Measurements from ENCODE around the gene REC114. TPM values are rescaled to one million over a fixed set of nuclear protein-coding genes. Genes with fewer than 3 reads are reported as not detected.
A peak's percentile ranks its signal among the peaks of the same experiment; 100 is the strongest.

REC114 gene
- total and polyA plus RNA-seq, 10 of the 15 experiments (the other 5 are each of a cell fraction or from before 2014, with no cell fraction given) = not detected

DNA sequence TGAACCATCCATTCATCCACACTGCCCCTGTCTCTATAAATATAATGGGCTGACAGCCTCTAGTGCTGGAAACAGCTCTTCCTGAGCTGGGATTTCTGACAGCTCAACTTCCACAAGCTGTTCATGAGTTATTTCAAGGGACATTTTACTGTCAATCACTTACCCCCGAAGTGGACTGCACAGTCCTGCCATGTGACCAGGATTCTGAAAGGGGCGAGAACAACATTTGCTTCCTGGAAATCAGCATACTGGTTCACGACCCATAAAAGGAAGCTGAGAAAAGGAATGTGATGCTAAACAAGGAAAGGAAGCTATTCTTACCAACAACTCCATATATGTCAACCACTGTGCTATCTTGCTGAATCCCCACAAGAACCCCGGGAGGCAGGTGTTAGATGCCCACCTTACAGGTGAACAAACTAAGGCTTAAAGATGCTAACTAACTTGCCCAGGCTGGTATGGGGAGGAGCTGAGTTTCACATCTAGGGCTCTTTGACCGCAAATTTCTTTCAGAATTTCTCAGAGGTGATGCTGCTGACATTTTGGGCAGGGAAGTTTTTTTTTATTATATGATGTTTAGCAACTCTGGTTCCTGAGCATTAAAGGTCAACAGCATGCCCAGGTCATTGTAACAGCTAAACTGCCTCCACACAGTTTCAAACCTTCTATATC lies 16.5 kb upstream of the REC114 start:
- FAIRE-seq (no peak), DNase-seq (ENCODE audit: low read depth, low spot score) (no peak), ATAC-seq (peak; percentile 57; the same call in 2 of the 3 replicates)
- Histone ChIP-seq H3K27me3 (replicated peaks in 1 of 2; ENCODE audit: control insufficient read depth in 2 of 2, insufficient read depth in 2 of 2, low read length in 1 of 2) (no peaks in the 10 kb centered on the region; a peak in 2 of 4 replicates), H3K9ac (ENCODE audit: control insufficient read depth, insufficient read depth, low read length) (no peak overlapping the region), H3K79me2 (ENCODE audit: control insufficient read depth, insufficient read depth, low read length) (no peaks in the 10 kb centered on the region), H4K20me1 (ENCODE audit: control insufficient read depth, insufficient read depth) (no peaks in the 10 kb centered on the region), H3K4me3 (no peak overlapping the region), H3K27ac (ENCODE audit: control insufficient read depth, insufficient read depth) (no peak overlapping the region), H3K4me1 (ENCODE audit: control insufficient read depth, insufficient read depth, low read length) (no peaks in the 10 kb centered on the region), H2AFZ (ENCODE audit: control insufficient read depth, low read depth, low read length) (no peak overlapping the region), H3K36me3 (ENCODE audit: control insufficient read depth in 2 of 2, insufficient read depth in 2 of 2, low read length in 1 of 2) (no peaks in the 10 kb centered on the region), H3K4me2 (ENCODE audit: control insufficient read depth, insufficient read depth) (no peak overlapping the region), H3K9me3 (replicated peaks; ENCODE audit: control insufficient read depth, insufficient read depth, low read length) (no peaks in the 10 kb centered on the region)
- BruUV-seq (replicated peaks) = no TSS peak
- ChIA-PET SMC1A (ENCODE audit: uncharacterized antibody, unreplicated experiment) (no interaction called here), POLR2A (no interaction called here), RAD21 (ENCODE audit: unreplicated experiment) (no interaction called here), CTCF (interaction anchor here (0.5 kb wide), 1 partner anchor 1271 kb away, joined by 3 read pairs; no protein-coding TSS in a partner anchor)
- TF ChIP-seq FOS (IDR thresholded peaks at IDR 0.05; ENCODE audit: borderline replicate concordance, extremely low read depth, insufficient read length) (no peak), MTA3 (IDR thresholded peaks at IDR 0.05; ENCODE audit: borderline replicate concordance, low read length) (no peak), RCOR1 (conservative IDR thresholded peaks at IDR 0.05; ENCODE audit: low read depth, low read length) (no peak), JUNB (IDR thresholded peaks at IDR 0.05) (no peak), HSF1 (IDR thresholded peaks at IDR 0.05; ENCODE audit: low read depth, low read length) (no peak), ZNF592 (IDR thresholded peaks at IDR 0.05) (no peak), POLR2AphosphoS2 (IDR thresholded peaks at IDR 0.05; ENCODE audit: low read depth, low read length) (no peak), CBX5 (IDR thresholded peaks at IDR 0.05; ENCODE audit: low read depth) (no peak), PBX3 (IDR thresholded peaks at IDR 0.05; ENCODE audit: insufficient replicate concordance, low read depth, low read length) (no peak), IRF4 (IDR thresholded peaks at IDR 0.05; ENCODE audit: low read depth, low read length) (no peak), MYB (IDR thresholded peaks at IDR 0.05; ENCODE audit: borderline replicate concordance, low read depth, low read length) (no peak), NRF1 (conservative IDR thresholded peaks at IDR 0.05; ENCODE audit: low read depth, low read length) (no peak)
- TF ChIP-seq, protein P1, sequence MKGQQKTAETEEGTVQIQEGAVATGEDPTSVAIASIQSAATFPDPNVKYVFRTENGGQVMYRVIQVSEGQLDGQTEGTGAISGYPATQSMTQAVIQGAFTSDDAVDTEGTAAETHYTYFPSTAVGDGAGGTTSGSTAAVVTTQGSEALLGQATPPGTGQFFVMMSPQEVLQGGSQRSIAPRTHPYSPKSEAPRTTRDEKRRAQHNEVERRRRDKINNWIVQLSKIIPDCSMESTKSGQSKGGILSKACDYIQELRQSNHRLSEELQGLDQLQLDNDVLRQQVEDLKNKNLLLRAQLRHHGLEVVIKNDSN (IDR thresholded peaks at IDR 0.05; ENCODE audit: borderline replicate concordance, extremely low read length, insufficient read depth, low read depth, low read length) = no peak
- TF ChIP-seq, protein P2, sequence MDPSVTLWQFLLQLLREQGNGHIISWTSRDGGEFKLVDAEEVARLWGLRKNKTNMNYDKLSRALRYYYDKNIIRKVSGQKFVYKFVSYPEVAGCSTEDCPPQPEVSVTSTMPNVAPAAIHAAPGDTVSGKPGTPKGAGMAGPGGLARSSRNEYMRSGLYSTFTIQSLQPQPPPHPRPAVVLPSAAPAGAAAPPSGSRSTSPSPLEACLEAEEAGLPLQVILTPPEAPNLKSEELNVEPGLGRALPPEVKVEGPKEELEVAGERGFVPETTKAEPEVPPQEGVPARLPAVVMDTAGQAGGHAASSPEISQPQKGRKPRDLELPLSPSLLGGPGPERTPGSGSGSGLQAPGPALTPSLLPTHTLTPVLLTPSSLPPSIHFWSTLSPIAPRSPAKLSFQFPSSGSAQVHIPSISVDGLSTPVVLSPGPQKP (IDR thresholded peaks at IDR 0.05; ENCODE audit: low read depth, low read length) = no peak
- intact Hi-C loops (cut with micrococcal nuclease; ENCODE audit: unreplicated experiment) = loop anchor here (10.0 kb wide), 1 partner anchor 228 kb away; no protein-coding TSS in a partner anchor
- WGBS (ENCODE audit: insufficient coverage, insufficient replicate concordance, low lambda C conversion rate, missing lambda C conversion rate) = 0% methylated on average over 5 of the region's 5 CpGs
- in situ Hi-C loops (cut with MboI) = no loop called here

Data from GM12878 (cell line).